Pulmonary artery endothelial cell (primary cell): ENCODE results near the gene SCN4B. TPM values are rescaled to one million over a fixed set of nuclear protein-coding genes. Genes with fewer than 3 reads are reported as not detected.

Experiments used
- DNase-seq: peaks from one replicate; pipeline ENCODE4 v3.0.0-alpha.2; 2011; ENCODE audit warnings: low read depth, low spot score
- total RNA-seq: library from RNA; depleted of rRNA; stranded (reverse); fragments of >200 nt; gene quantifications from 2 replicates; pipeline ENCODE4 v1.2.3, GENCODE V29; 2014

The SCN4B gene
- total RNA-seq, 1 donor from 2014 or later: 0.13 TPM

DNA sequence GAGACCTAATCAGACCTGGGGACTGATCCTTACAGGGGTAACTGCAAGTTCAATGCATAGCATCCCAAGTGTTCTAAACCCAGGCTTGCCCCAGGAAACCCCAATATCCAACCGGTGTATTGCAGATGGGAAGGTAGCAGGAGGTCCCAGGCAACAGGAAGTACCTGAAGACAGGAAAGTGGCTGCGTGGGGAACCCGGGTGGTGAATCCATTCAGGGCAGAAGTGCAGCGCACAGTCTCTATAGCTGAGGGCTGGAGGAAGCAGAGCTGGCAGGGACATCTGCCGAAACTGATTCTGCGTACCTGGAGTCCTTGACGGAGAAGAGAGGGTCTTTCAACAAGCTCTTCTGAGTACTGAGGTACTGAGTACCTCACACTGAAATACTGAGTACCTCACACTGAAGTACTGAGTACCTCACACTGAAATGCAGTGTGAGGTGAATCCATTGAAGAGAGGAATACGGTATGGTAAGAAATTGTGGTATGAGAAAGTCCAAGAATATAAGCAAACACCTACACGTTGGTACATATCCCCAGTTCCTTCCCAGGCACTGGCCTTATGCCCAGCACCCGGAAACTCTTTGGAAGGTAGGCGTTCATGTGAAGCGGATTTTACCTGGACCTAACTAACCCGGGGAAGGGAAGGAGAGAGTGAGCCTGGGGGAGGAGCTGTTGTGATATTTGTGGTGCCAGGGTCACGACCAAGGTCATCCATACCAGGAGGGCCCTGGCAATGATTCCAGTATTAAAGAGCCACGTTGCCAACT lies 20.1 kb downstream of the SCN4B start:
- no peak for DNase-seq

DNA sequence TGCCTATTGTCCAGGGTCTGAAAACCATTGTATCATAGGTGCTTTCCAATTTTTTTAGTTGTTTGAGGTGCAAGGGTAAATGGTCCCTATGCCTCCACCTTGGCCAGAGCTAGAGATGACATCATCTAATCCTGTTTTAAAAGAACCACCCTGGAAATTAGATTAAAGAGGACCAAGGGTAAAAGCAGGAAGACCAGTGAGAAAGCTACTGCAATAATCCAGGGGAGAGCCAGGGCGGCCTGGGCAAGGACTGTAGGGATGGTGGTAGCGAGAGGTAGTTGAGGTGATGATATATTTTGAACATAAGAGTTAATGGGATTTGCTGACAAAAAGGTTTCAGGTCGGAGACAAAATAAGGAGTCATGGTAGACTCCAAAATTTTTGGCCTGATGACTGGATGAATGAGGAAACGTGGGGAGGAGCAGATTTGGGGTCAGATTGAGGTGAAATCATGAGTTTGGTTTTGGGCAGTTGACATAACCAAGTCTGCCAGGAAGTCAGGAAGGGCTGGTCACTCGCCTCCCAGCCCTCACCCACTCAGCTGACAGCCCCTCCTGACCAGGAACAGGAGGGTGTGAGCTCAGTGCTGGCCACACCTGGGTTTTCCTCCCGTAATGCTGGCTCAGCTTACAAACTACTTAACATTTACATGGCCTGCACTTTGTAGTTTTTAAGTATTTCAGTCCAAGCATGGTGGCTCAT lies 23.0 kb downstream of the SCN4B start:
- no peak for DNase-seq

DNA sequence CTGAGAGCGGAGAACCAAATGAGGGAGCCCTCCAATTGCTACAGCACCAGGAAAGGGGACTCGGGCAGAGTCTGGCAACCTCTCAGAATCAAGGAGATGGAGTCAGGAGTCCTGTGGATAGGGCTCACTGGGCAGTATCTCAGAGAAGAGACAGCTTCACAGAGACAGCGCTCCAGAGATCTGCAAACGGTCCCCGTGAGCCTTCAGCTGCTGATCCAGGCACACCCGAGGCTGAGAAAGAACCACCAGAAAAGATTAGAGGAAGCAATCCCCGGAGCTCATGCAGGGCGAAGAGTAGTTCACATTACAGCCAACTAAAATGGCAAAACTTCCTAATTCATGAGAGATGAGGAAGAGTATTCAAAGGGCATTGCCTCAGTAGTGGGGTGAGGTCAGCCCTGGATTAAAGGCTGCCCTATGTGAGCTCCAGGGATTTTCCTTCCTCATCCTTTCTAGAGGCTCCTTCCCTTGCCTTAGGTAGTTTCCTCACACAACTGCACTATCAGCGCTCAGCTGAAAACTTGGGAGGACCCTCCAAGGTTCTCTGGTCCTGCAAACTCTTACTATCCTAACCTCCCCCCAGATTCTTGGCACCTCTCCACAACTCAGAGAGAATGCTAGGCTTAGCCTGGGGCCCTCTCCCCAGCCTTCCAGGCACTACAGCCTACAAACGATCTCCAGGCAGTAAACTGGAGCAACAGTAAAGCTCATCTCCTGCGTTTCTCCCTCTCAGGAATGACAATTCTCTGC lies 23.7 kb downstream of the SCN4B start:
- no peak for DNase-seq

DNA sequence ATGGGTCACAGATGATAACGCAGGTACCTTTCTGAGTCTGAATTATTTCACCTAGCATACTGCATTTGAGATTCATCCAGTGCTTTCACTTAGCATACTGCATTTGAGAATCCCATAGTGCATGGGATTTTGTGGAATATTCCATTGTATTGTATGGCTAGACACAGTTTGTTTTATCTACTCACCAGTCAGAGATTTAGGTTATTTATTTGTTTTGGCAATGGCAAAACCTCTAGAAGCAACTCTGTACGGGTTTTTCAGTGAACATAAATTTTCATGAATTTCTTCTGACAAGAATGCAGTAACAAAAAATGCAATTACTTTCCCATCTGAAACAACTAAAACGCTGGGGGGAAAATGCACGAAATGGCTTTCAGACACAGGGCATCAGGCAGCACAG lies 24.3 kb downstream of the SCN4B start:
- no peak for DNase-seq

DNA sequence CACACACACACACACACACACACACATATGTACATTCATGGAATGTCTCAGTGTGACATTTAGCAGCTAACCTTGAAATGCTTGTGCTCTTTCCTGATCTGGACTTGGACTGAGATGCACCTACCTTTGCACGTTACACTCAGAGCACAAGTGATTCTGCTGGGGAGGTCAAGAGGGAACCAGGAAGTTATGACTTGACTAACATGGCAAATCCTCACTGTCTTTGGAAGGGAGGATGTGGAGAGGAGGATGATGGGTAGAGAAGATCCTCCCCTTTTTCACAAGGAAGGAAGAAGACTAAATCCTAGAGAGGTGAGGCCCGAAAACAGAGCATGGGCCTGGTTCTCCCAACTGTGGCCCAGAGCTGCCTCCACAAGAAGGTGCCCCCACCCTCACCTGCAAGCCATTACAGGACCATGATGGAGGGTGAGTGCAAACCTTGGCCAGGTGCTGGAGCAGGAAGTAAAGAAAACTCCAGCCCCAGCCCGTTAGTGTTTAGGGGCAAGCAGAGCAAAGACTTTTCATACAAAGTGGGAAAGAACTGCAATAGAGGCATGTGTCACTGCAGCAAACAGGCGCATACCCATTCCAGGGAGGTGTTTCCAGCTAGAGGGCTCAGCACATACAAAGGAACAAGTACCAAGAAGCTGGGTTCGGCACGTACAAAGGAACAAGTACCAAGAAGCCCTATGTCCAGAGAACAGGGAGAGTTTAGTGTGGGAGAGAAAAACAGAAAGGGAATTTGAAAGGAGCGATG lies 26.4 kb downstream of the SCN4B start:
- DNase-seq: no peak

DNA sequence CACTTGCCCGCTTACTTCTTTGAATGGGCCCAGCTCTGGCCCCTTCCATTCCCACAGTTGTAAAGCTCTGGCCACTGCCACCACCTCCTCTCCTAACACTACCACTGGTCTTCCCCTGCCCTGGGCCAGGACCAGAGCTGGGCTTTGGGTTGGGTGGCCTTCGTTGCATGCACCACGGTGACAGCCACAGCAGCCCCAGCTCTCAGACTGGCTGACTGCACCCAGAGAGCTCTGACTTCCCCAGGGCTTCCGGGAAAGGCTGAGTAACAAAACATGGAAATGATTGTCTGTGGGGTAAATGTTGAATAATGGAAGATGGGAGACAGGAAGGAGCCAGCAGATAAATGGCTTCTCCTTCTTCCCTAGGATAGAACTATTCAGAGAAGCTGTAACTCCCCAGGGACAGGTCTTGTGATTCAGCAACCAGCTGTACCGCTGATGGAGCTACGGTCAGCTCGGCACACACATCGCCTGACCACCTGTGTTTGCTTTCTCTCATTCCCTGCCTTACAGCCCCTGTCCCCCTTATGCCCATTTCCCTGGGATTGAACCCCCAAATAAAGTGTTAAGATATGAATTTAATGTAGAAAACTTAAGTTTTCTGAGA lies 27.6 kb downstream of the SCN4B start:
- no peak for DNase-seq

DNA sequence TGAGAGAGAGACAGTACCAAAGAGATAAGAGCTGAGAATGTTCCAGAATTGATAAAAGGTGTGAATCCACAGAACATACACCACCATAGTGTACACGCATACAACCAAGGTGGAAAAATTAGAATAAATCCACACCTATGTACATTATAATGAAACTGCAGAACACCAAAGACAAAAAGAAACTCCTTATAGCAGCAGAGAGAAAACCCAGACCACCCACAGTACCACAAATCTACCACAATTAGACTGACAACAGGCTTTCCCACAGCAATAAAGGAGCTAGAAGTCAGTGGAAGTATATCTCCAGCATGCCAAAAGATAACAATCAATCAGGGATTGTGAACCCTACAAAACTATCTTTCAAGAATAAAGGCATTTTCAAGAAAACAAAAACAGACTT lies 31.8 kb downstream of the SCN4B start:
- DNase-seq: no peak

DNA sequence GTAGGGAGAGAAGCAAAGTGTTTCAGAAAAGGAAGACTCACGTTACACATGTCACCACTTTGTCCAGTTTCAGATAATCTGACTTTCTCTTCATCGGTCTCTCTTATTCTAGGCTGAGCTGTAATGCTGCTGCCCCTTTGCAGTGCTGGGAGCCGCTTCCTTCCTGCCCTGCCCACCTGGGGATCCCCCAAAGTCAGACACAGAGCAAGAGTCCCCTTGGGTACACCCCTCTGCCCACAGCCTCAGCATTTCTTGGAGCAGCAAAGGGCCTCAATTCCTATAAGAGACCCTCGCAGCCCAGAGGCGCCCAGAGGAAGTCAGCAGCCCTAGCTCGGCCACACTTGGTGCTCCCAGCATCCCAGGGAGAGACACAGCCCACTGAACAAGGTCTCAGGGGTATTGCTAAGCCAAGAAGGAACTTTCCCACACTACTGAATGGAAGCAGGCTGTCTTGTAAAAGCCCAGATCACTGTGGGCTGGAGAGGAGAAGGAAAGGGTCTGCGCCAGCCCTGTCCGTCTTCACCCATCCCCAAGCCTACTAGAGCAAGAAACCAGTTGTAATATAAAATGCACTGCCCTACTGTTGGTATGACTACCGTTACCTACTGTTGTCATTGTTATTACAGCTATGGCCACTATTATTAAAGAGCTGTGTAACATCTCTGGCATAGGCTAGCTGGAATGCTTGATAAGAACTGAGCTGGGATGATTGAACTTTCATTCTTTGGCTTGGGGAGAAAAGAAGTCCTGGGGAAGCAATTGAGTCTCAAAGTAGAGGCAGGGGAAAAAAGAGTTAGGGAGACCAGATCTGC lies 34.6 kb downstream of the SCN4B start:
- DNase-seq: no peak

DNA sequence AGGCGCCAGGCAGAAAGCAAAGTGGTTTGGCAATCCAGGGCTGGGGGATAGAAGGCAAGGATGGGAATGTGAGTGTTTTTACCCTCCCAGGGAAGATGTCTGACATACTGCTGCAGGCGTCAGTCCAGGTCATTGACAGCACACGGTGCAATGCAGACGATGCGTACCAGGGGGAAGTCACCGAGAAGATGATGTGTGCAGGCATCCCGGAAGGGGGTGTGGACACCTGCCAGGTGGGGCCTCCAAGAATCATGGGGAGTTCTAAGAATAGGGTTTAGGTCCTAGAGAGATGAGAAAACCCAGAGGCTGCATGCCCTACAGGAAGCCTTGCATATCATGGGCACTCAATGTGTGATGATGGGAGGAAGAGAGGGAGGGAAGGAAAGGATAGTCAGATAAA lies 37.6 kb downstream of the SCN4B start:
- no peak for DNase-seq

DNA sequence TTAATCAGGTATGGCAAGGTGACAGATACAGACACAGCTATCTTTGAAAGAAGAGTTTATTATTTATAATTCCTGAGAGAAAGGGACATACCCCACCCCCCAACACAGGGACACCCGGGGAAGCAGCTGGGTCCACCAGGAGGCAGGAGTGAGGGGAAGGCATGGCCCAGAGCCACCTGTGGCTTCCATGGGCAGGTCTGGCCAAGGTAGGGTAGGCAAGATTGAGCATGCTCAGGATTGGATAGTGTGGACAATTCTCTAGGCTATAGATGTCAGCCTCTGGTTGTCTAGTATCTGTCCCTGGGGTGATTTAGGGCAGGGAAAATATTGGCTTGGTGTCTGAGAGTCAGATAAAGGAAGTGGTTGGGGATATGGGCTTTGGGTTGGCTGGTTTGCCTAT lies 38.4 kb downstream of the SCN4B start:
- DNase-seq: no peak

DNA sequence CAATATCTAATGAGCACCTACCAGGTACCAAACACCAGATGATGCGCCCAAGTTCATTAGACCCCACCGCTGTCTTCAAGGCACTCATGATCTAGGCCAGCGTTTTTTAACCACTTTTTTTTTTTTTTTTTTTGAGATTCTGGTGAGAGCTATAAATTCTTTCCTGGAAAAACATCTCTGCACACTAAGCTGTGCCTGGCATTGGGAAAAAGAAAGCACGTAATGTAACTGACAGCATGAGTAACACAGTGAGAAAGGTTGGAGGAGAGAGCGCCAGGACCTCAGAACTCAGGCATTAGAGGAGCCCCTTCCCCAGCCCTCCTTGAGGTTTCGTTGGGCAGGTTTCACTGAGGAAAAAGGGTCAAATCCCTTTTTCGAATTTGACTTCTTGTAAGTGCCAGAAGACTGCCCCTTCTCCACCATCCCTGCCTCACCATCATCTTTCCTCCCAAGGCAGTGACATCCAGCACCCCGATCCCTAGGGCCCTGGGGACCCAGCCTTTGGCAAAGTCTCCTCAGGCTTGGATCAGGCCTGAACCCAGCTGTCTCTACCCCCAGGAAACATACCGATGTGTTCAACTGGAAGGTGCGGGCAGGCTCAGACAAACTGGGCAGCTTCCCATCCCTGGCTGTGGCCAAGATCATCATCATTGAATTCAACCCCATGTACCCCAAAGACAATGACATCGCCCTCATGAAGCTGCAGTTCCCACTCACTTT lies 39.8 kb downstream of the SCN4B start:
- DNase-seq: no peak

DNA sequence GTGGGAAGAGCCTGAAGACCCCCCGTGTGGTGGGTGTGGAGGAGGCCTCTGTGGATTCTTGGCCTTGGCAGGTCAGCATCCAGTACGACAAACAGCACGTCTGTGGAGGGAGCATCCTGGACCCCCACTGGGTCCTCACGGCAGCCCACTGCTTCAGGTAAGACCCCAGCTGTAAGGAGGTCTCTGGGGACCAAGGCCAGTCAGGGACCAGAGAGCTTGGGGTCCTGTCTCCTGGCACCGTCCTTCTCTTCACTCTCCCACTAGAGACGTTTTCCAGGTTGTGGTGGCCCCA lies 40.9 kb downstream of the SCN4B start:
- DNase-seq: no peak

DNA sequence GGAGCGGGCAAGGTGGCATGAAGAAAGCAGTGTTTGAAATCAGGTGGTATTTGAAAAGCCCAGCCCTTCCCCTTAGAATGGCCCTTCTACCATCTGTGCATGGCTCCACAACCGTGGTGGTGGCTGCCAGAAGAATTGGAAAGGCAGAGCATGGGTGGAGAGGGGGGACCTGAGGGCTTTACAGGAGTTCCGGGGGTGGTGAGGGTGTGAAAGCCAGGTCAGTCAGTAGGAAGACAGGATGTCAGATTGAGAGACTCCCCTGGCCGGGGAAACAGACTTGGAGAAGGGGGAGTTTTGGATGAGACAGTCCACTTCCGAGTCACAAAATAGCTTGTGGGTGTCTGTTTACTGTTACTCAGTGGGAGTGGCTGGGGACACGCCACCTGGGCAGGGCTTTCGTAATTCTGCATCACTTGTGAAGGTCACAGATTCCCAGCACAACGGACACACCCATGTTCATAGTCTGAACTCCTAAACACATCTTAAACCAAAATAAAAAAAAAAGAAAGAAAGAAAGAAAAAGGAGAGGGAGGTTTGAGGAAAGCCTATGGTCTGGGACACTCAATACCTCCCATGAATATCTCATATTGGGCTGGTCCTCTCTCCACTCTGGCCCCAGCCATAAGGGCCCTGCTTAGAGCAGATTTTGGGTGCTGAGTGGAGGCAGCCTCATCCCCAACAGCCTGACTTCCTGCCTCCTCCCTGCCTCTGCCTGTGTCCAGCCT lies 41.4 kb downstream of the SCN4B start:
- DNase-seq: no peak

DNA sequence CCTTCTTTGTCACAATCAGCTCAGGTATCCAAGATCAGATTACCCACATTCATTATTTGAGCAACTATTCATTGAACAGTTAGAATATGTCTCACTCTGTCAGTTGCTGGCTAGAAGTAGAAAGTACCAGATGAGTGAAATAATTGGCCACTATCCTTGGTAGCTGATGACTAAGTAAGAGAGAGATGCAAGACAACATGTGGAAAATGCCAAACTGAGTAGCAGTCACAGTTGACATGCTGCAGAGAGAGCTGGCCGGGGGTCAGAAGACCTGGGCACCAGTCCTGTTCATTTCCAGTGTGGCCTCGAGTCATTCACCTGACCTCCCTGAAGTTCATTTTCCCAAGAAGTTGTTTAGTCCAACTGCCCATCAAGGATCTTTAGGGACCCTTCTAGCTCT lies 43.4 kb downstream of the SCN4B start:
- DNase-seq: no peak

DNA sequence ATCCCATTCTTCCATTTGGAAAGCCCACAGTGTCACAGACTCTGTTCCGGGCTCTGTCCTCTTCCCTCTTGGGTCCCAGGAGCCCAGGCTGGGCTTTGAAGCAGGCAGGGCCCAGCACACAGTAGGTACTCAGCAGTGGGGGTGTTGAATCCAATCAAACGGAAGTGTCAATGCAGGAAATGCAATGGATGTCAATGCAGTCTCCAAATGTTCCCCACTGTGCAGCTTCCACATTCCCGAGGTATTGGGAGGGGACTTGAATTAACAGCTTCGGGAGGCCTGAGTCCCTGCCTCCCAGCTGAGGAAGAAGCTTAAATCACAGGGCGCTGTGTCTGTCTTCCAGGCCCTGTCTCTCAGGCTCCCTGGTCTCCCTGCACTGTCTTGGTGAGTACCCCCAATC lies 44.1 kb downstream of the SCN4B start:
- no peak for DNase-seq

DNA sequence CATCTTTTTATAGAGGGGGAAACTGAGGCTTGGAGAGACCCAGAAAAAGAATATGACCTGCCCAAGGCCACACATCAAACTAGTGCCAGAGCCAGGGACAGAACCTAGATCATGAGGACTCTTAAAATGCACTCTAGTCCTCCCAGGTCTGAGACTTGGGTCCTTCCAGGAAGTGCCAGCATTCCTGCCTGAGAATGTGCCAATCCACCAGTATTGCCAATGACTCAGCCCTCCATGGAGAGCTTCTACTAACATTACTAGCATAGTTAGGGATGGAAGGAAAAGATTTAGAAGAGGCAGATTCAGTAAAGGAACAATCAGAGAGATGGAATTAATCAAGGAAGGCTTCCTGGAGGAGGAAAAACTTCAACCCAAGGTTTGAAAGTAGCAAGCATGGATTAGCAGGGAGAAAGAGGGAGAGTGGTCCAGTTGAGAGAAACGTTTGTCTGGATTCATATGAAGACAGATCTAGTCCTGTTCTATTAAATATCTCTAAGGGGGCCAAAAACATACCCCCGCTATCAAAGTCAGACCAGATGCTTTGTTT lies 45.8 kb downstream of the SCN4B start:
- DNase-seq: no peak

DNA sequence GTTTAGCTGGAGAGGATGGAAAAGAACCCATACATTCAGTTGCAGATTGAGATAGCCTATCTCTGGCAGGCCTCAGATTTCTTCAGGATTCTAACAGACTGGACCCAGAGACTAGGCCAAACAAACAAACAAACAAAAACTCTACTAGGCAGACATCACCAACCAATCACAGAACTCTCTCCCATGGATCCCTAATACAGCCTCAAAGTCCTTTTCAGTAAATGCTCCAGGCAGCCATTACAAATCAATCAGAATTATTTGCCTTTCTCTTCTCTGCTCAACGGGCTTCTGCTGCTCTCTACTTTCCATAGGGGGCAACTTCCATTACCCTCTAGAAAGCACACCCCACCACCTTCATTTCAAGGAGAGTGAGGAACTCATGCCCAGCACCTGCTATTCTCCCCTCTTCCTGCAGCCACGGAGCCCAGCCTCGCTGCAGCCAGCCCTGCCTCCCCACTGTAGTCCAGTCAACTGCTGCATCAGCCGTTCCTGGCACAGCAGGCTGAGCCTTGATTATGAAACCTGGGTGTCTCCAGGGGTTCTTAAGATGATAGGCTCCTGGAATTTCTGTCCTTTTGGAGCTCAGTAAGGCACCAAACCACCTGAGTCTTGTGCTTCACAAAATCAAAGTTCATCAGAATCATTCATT lies 46.8 kb downstream of the SCN4B start:
- DNase-seq: no peak

DNA sequence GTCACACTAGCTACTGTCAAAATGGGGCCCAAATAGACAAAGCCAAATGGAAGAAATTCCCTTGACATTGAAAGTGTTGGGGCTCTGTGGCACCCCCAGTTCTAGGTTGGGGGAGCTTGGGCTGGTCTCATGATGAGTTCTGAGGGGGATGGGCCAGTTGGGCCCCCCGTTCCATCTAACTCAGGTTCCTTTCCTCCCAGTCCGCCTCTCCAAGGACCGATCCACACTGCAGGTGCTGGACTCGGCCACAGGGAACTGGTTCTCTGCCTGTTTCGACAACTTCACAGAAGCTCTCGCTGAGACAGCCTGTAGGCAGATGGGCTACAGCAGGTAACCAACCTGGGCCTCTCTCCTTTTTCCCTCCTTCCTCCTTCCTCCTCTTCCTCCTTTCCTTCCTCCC lies 48.1 kb downstream of the SCN4B start:
- DNase-seq: no peak
